GM12864 (cell line): ENCODE results near the gene ASIC3.
"Not testable (repeated sequence)": the region's sequence is repeated elsewhere in the genome, so short reads cannot be mapped to it uniquely, and the experiment has no call there.

ENCODE experiments used
- DNase-seq: peaks from one replicate; pipeline ENCODE4 v3.0.0-alpha.2; 2011; ENCODE audit warnings: low read depth
- H3K4me3 ChIP-seq: 2 replicates; pipeline ENCODE4 v1.5.1; 2011; ENCODE audit warnings: mild to moderate bottlenecking, low read depth, low read length, control low read depth
- TF ChIP-seq, protein P1 (sequence below): IDR thresholded peaks from 2 replicates; pipeline ENCODE4 v1.5.1; 2011; ENCODE audit warnings: low read depth, mild to moderate bottlenecking, moderate library complexity, low read length, control low read depth, inconsistent platforms; ENCODE audit errors: missing control alignments

ASIC3 gene

DNA sequence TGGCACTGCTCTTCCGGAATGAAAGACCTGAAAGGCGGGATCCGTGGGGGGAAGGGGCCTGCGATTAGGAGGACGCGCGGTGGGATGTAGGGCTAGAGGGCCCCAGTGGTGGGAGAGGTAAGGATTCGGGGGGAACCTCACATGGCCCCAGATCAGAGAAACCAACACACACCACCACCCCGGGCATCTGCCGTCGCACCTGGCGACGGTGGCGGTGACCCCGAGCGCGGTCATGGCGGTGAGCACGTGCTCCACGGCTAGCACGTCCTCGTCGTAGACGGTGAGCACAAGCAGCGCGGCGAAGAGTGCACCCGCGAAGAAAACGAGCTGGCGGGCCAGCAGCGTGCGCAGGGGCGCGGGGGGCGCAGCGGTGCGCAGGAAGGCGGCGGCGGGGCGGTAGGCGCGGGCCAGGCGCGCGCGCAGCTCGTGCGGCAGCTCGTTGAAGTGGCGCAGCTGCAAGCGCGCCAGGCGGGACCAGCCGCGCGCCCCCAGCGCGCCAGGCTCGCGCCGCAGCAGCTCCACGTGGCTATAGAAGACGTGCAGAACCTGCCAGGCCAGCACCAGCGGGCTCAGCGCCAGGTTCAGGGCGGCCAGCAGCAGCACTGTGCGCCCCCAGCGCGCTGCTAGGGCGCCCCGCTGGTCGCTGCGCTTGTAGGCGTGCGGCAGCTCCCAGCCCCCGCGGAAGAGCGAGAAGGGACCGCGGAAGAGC is 29.8 kb upstream of the ASIC3 start:
- DNase-seq = no peak
- TF ChIP-seq, protein P1, sequence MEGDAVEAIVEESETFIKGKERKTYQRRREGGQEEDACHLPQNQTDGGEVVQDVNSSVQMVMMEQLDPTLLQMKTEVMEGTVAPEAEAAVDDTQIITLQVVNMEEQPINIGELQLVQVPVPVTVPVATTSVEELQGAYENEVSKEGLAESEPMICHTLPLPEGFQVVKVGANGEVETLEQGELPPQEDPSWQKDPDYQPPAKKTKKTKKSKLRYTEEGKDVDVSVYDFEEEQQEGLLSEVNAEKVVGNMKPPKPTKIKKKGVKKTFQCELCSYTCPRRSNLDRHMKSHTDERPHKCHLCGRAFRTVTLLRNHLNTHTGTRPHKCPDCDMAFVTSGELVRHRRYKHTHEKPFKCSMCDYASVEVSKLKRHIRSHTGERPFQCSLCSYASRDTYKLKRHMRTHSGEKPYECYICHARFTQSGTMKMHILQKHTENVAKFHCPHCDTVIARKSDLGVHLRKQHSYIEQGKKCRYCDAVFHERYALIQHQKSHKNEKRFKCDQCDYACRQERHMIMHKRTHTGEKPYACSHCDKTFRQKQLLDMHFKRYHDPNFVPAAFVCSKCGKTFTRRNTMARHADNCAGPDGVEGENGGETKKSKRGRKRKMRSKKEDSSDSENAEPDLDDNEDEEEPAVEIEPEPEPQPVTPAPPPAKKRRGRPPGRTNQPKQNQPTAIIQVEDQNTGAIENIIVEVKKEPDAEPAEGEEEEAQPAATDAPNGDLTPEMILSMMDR = no peak
- no peak overlapping the region for H3K4me3 ChIP-seq

DNA sequence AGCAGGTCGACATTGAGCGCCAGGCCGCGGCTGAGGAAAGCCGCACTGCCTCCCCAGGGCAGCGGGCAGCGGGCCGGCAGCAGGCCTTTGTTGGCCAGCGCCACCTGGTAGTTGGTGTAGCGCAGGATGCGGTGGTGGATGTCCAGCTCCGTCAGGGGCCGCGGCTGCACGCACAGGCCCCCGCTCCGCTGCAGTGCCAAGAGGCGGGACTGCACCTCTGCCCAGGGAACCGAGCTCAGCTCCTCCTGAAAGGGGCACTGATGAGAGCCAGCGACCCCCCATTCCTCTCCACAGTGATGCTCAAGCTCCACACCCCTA is 29.2 kb upstream of the ASIC3 start:
- no peak overlapping the region for H3K4me3 ChIP-seq
- TF ChIP-seq, protein P1 = no peak
- no peak for DNase-seq

DNA sequence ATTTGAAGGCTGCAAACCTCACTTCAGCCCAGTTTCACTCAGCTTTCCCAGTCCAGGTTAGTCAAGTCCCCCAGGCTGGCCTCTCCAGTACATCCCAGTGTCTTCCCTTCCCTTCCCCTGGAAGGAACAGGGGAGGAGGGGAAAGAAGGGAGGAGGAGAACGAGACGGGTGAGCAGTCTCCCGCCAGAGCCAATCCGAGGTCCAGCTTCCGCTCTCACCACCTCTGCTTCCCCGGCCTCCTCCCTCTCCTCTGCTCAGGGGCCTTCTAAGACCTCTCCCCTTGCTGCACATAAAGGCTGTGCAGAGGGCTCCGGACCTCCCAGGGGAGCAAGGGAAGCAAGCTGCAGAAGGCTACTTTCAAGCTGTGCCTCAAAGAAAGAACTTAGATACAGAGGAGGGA is 28.1 kb upstream of the ASIC3 start:
- no peak for DNase-seq
- H3K4me3 ChIP-seq = no peak overlapping the region
- TF ChIP-seq, protein P1 = no peak

DNA sequence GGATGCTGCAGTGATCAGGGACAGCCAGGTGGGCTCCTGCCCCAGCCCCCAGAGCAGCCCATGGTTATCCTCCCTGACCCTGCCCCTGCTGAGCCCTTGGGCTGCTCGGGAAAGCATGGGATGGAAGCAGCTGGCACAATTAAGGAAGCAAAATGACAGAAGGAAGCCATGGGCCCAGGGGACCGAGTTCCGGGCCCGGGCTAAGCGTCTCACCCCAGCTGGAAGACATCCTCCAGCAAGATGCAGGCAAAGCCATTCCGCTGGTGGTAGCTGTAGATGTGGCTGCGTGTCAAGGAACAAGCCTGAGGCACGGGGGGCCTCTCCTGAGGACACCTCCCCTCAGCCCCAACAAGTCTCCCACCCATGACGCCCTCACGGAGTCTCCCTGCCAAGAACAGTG is 25.1 kb upstream of the ASIC3 start:
- DNase-seq = no peak
- H3K4me3 ChIP-seq = no peak overlapping the region
- TF ChIP-seq, protein P1 = no peak

DNA sequence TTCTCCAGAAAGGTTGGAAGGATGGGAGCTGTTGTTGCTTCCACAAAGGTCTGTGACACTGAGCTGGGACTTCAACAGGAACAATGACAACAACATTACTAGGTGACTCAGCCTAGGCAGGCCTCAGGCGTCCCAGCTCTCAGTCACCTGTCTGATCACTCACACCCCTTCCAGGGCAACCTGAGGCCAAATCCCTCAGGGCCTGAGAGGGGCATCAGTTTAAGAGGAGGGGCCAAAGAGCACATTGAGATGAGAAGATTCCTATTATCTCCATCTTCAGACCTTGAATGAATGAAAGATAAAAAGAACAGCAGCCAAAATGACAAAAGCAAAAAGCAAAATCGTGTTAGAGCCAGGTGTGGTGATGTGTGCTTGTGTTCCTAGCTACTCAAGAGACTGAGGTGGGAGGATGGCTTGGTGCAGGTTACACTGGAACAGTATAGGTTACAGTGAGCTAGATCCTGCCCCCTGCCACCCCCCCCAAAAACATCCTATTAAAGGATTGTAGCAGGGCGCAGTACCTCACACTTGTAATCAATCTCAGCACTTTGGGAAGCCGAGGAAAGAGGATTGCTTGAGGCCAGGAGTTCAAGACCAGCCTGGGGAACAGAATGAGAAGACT is 23.8 kb upstream of the ASIC3 start, which contains the start of gene ATG9B:
Gene ATG9B, minus strand, starts transcription at position 60 of the 622 bp plus-strand sequence. CDS start 71 bp downstream, outside the sequence.
- H3K4me3 ChIP-seq = no peak within 1 kb of the TSS
- TF ChIP-seq, protein P1 = no peak
- no peak for DNase-seq

DNA sequence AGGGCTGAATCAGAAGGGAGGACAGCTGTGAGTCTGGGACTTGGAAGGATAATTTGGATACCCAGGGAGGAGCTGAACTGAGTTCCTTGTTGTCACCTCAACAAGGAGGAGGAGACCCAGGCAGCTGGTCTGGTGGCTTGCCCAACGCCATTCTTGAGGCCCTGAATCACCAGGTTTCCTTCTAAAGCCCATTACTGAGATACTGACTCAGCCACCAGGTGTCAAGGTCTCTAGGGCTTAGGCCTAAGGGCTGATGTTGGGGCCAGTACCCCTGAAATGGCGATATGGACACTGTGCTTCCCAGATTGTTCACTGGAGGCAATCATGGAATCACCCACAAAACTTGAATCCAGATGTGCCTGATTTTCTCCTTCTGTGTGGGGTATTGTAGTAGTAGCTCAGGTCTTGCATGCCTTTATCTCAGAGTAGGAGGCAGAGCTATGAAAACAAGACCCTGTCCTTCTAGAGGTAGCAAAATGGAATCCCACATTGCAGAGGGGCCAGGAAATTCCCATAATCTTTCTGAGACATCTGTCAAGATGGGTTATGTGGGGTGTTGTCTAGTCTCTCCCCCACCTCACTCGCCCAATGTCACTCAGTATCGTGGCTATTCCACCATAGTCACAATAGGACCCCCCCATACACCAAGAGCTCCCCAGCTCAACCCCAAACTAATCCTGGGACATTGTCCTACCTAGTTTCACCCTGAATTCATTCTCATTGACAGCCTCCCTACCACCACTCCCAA is 22.2 kb upstream of the ASIC3 start:
- no peak for DNase-seq
- H3K4me3 ChIP-seq = no peak overlapping the region
- TF ChIP-seq, protein P1 = no peak

DNA sequence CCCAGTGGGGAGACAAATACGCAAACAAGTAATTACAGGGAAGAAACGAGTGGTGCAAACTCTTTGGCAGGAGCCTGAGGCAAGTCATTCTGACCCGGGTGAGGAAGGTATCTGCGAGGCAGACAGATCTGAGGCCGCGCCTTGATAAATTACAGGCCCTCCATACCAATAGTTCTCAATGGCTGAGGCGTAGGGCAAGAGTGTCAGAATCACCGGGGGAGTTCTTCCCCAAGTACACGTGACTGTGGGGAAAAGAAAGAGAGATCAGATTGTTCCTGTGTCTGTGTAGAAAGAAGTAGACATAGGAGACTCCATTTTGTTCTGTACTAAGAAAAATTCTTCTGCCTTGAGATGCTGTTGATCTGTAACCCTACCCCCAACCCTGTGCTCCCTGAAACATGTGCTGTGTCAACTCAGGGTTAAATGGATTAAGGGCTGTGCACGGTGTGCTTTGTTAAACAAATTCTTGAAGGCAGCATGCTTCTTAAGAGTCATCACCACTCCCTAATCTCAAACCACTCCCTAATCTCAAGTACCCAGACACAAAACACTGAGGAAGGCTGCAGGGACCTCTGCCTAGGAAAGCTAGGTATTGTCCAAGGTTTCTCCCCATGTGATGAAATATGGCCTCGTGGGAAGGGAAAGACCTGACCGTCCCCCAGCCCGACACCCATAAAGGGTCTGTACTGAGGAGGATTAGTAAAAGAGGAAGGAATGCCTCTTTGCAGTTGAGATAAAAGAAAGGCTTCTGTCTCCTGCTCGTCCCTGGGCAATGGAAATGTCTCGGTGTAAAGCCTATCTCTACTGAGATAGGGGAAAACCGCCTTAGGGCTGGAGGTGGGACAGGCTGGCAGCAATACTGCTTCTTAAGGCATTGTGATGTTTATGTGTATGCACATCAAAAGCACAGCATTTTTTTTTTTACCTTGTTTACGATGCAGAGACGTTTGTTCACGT is 21.3 kb upstream of the ASIC3 start:
- DNase-seq = not testable (repeated sequence)

DNA sequence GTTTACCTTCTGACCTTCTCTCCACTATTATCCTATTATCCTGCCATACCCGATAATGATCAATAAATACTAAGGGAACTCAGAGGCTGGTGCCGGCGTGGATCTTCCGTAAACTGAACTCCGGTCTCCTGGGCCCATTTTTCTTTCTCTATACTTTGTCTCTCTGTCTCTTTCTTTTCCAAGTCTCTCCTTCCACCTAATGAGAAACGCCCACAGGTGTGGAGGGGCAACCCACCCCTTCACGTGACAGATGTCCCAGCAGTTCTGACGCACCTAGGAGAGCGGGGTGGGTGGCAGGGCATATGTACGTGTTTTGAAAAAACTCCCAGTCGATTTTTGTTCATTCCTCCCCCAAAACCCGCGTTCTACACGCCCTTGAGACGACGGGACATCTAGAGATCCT is 20.6 kb upstream of the ASIC3 start:
- H3K4me3 ChIP-seq = peak overlapping the region; percentile 64
- not testable (repeated sequence) for DNase-seq

More for the DNA sequence above, 21.3 kb upstream of the ASIC3 start:
- H3K4me3 ChIP-seq = not testable (repeated sequence)
